ENCODE data around the gene MAD1L1. TPM values are rescaled to one million over a fixed set of nuclear protein-coding genes. Genes with fewer than 3 reads are reported as not detected.
A peak's percentile ranks its signal among the peaks of the same experiment; 100 is the strongest.

The MAD1L1 gene
- total and polyA plus RNA-seq, 5 donors from 2014 or later: 225 to 380 (median 300) TPM

- Mint-ChIP-seq H3K27ac (no peak overlapping the region), H3K4me3 (no peak overlapping the region), H3K9me3 (no peaks in the 10 kb centered on the region), H3K4me1 (peaks cover 0 to 33% (median 17%) of the 10 kb centered on the region in 4 donors), H3K36me3 (peaks cover 3% of the 10 kb centered on the region), H3K27me3 (no peaks in the 10 kb centered on the region)
- Histone ChIP-seq H3K36me3 (ENCODE audit: control insufficient read depth, insufficient read depth, low read length) (no peaks in the 10 kb centered on the region), H3K4me1 (ENCODE audit: control insufficient read depth, insufficient read depth, low read length, poor library complexity, severe bottlenecking) (peaks cover 23% of the 10 kb centered on the region), H3K27ac (ENCODE audit: insufficient read depth, low read length, poor library complexity, severe bottlenecking) (no peak overlapping the region), H3K27me3 (ENCODE audit: control insufficient read depth, insufficient read depth, low read length) (no peaks in the 10 kb centered on the region), H3K4me3 (ENCODE audit: low read depth, low read length) (no peak overlapping the region), H3K9me3 (ENCODE audit: control insufficient read depth in 2 of 2, low read length in 2 of 2) (no peaks in the 10 kb centered on the region)
- no peak for ATAC-seq (ENCODE audit: low read depth in 2 of 2)
- no peak for DNase-seq
These were observed 284.4 kb downstream of the MAD1L1 start for GRCh38 chr7:1948301-1948796.

GRCh38 chr7:1947586-1948217 lies 285.0 kb downstream of the MAD1L1 start:
- Histone ChIP-seq H3K9me3 (ENCODE audit: control insufficient read depth in 2 of 2, low read length in 2 of 2) (no peaks in the 10 kb centered on the region), H3K4me3 (ENCODE audit: low read depth, low read length) (no peak overlapping the region), H3K36me3 (ENCODE audit: control insufficient read depth, insufficient read depth, low read length) (no peaks in the 10 kb centered on the region), H3K27me3 (ENCODE audit: control insufficient read depth, insufficient read depth, low read length) (no peaks in the 10 kb centered on the region), H3K4me1 (ENCODE audit: control insufficient read depth, insufficient read depth, low read length, poor library complexity, severe bottlenecking) (peaks cover 23% of the 10 kb centered on the region), H3K27ac (ENCODE audit: insufficient read depth, low read length, poor library complexity, severe bottlenecking) (no peak overlapping the region)
- peaks cover 3% of the 10 kb centered on the region for H3K36me3 Mint-ChIP-seq
- no peaks in the 10 kb centered on the region for H3K9me3 Mint-ChIP-seq
- no peak overlapping the region for H3K4me3 Mint-ChIP-seq
- H3K27me3 Mint-ChIP-seq: no peaks in the 10 kb centered on the region
- peak overlapping the region in 1 of 3 donors; percentile 76 for H3K27ac Mint-ChIP-seq
- DNase-seq (no peak), ATAC-seq (ENCODE audit: low read depth in 2 of 2) (no peak)
- H3K4me1 Mint-ChIP-seq: peaks cover 0 to 39% (median 22%) of the 10 kb centered on the region in 4 donors

DNA sequence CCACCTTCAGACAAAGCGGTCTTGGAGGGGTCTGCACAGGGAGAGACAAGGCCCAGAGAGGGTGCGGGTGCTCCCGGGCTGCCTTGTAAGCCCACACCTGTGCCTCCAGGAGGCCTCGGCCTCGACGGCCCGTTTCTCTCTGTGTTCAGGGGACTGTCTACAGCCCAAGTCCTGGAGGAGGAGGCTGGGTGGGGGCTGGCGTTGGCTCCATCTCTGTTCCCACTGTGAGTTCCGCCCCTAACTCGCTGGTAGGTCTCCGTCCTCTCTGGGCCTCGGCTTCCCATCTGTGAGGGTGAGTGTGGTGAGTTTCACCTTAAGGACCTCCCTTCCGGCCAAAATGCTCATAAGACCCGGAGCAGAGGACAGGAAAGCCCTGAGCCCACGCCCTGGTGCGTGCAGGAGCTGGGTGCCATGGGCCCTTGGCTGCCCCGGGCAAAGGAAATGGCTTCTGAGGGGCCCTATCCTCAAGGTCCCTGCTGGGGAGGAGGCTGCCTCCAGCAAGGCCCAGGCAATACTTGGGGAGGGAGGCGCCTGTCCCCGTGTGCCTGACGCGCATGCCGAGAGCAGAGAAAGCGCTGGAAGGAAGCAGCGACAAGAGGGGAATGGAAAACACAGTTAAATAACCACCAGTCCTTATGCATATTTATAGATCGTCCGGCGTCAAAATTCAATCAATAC lies 285.8 kb downstream of the MAD1L1 start:
- Mint-ChIP-seq H3K4me1 (peaks cover 0 to 46% (median 22%) of the 10 kb centered on the region in 4 donors), H3K27me3 (no peaks in the 10 kb centered on the region), H3K4me3 (peak overlapping the region in 1 of 4 donors; percentile 11), H3K36me3 (peaks cover 3% of the 10 kb centered on the region), H3K9me3 (peaks cover 0 to 1% (median 0%) of the 10 kb centered on the region in 7 donors), H3K27ac (peak overlapping the region in 1 of 3 donors; percentile 76)
- Histone ChIP-seq H3K27me3 (ENCODE audit: control insufficient read depth, insufficient read depth, low read length) (no peaks in the 10 kb centered on the region), H3K4me1 (ENCODE audit: control insufficient read depth, insufficient read depth, low read length, poor library complexity, severe bottlenecking) (peaks cover 22% of the 10 kb centered on the region), H3K9me3 (ENCODE audit: control insufficient read depth in 2 of 2, low read length in 2 of 2) (no peaks in the 10 kb centered on the region), H3K27ac (ENCODE audit: insufficient read depth, low read length, poor library complexity, severe bottlenecking) (no peak overlapping the region), H3K4me3 (ENCODE audit: low read depth, low read length) (no peak overlapping the region), H3K36me3 (ENCODE audit: control insufficient read depth, insufficient read depth, low read length) (no peaks in the 10 kb centered on the region)
- DNase-seq (no peak), ATAC-seq (ENCODE audit: low read depth in 2 of 2) (no peak)

- Mint-ChIP-seq H3K27ac (peak overlapping the region in 1 of 3 donors; percentile 38), H3K36me3 (no peaks in the 10 kb centered on the region), H3K9me3 (peaks cover 0 to 1% (median 0%) of the 10 kb centered on the region in 7 donors), H3K4me1 (peaks cover 0 to 43% (median 16%) of the 10 kb centered on the region in 4 donors), H3K4me3 (no peak overlapping the region), H3K27me3 (no peaks in the 10 kb centered on the region)
- Histone ChIP-seq H3K27ac (ENCODE audit: insufficient read depth, low read length, poor library complexity, severe bottlenecking) (no peak overlapping the region), H3K4me3 (ENCODE audit: low read depth, low read length) (no peak overlapping the region), H3K27me3 (ENCODE audit: control insufficient read depth, insufficient read depth, low read length) (no peaks in the 10 kb centered on the region), H3K9me3 (ENCODE audit: control insufficient read depth in 2 of 2, low read length in 2 of 2) (no peaks in the 10 kb centered on the region), H3K4me1 (ENCODE audit: control insufficient read depth, insufficient read depth, low read length, poor library complexity, severe bottlenecking) (peaks cover 23% of the 10 kb centered on the region), H3K36me3 (ENCODE audit: control insufficient read depth, insufficient read depth, low read length) (no peaks in the 10 kb centered on the region)
- DNase-seq: no peak
- no peak for ATAC-seq (ENCODE audit: low read depth in 2 of 2)
These were observed 286.5 kb downstream of the MAD1L1 start for GRCh38 chr7:1946025-1946772.

- H3K27ac ChIP-seq (ENCODE audit: insufficient read depth, low read length, poor library complexity, severe bottlenecking): no peak overlapping the region
- peak overlapping the region in 2 of 3 donors; percentile 38 to 49 for H3K27ac Mint-ChIP-seq
- ATAC-seq (ENCODE audit: low read depth in 2 of 2): no peak
- H3K4me1 Mint-ChIP-seq: peaks cover 2 to 46% (median 19%) of the 10 kb centered on the region in 4 donors
- no peak overlapping the region for H3K4me3 Mint-ChIP-seq
- no peaks in the 10 kb centered on the region for H3K27me3 ChIP-seq (ENCODE audit: control insufficient read depth, insufficient read depth, low read length)
- H3K9me3 ChIP-seq (ENCODE audit: control insufficient read depth in 2 of 2, low read length in 2 of 2): no peaks in the 10 kb centered on the region
- H3K9me3 Mint-ChIP-seq: peaks cover 0 to 1% (median 0%) of the 10 kb centered on the region in 7 donors
- H3K27me3 Mint-ChIP-seq: peaks cover 4% of the 10 kb centered on the region
- no peak for DNase-seq
- H3K4me3 ChIP-seq (ENCODE audit: low read depth, low read length): no peak overlapping the region
- H3K36me3 ChIP-seq (ENCODE audit: control insufficient read depth, insufficient read depth, low read length): no peaks in the 10 kb centered on the region
- H3K4me1 ChIP-seq (ENCODE audit: control insufficient read depth, insufficient read depth, low read length, poor library complexity, severe bottlenecking): peaks cover 23% of the 10 kb centered on the region
- H3K36me3 Mint-ChIP-seq: no peaks in the 10 kb centered on the region
These were observed 287.2 kb downstream of the MAD1L1 start for GRCh38 chr7:1945558-1945957.

DNA sequence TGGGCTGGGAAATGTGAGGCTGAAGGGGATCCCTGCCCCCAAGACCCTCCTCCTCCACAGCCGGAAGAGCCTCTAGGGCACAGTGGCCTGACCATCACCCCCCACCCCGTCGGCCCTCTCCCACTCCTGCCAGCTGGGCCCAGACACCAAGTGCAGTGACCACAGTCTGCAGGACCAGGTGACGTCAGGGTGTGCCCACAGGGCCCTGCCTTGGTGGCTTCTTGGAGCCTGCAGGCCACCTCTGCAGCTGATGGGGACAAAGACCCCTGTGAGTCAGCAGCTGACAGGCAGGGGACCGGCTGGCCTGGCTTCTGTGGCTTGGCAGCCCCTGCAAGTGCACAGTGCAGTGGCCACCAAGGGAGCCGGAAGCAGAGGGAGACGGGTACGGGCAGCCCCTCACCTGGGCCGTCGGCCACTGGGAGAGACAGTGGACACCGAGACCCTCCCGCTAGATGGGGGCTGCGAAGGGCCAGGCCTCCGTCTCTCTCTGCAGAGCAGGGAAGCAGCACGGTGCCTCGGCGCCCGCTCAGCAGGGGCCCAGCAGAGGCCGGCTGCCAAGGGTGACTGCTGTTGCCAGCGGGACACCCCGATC lies 288.0 kb downstream of the MAD1L1 start:
- Histone ChIP-seq H3K9me3 (ENCODE audit: control insufficient read depth in 2 of 2, low read length in 2 of 2) (no peaks in the 10 kb centered on the region), H3K27ac (ENCODE audit: insufficient read depth, low read length, poor library complexity, severe bottlenecking) (no peak overlapping the region), H3K36me3 (ENCODE audit: control insufficient read depth, insufficient read depth, low read length) (no peaks in the 10 kb centered on the region), H3K4me3 (ENCODE audit: low read depth, low read length) (no peak overlapping the region), H3K4me1 (ENCODE audit: control insufficient read depth, insufficient read depth, low read length, poor library complexity, severe bottlenecking) (peaks cover 26% of the 10 kb centered on the region), H3K27me3 (ENCODE audit: control insufficient read depth, insufficient read depth, low read length) (no peaks in the 10 kb centered on the region)
- Mint-ChIP-seq H3K9me3 (peaks cover 0 to 1% (median 0%) of the 10 kb centered on the region in 7 donors), H3K27me3 (peaks cover 11% of the 10 kb centered on the region), H3K27ac (peak overlapping the region in 2 of 3 donors; percentile 92 to 99), H3K36me3 (no peaks in the 10 kb centered on the region), H3K4me1 (peaks cover 7 to 49% (median 22%) of the 10 kb centered on the region in 4 donors), H3K4me3 (no peak overlapping the region)
- ATAC-seq (ENCODE audit: low read depth in 2 of 2) (no peak), DNase-seq (no peak)

DNA sequence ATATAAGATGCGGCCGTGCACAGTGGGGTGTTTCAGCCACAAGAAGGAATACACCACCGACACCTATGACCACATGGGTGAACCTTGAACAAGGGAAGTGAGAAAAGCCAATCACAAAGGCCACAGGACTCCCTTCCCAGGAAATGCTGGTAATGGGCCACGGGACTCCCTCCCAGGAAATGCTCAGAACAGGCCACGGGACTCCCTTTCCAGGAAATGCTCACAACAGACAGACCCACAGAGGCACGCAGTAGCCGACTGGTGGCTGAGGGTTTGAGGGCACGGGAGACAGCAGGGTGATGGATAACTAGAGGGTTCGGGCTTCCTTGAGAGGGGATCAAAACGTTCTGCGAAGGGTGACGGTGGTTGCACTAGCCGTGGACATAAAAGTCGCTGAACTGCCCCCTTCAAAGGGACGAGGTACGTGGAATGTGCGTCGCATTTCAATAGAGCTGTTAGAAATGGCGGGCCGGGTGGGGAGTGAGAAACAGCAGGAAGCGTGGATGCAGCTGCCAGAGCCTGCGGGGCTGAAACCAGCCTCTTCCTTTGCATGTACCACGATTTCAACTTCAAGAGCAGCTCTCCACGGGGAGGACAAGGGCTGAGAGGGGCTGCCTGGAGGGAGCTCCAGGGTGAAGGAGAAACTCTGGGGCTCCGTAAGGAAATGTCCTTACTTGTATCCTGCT lies 288.7 kb downstream of the MAD1L1 start:
- peak overlapping the region in 1 of 4 donors; percentile 28 for H3K4me3 Mint-ChIP-seq

More for the DNA sequence above, 288.7 kb downstream of the MAD1L1 start:
- no peaks in the 10 kb centered on the region for H3K9me3 ChIP-seq (ENCODE audit: control insufficient read depth in 2 of 2, low read length in 2 of 2)
- peaks cover 13% of the 10 kb centered on the region for H3K27me3 Mint-ChIP-seq
- H3K4me3 ChIP-seq (ENCODE audit: low read depth, low read length): no peak overlapping the region
- peaks cover 0 to 2% (median 0%) of the 10 kb centered on the region in 7 donors for H3K9me3 Mint-ChIP-seq
- no peaks in the 10 kb centered on the region for H3K36me3 ChIP-seq (ENCODE audit: control insufficient read depth, insufficient read depth, low read length)
- DNase-seq (peak in 1 of 3 donors; percentile 70), ATAC-seq (ENCODE audit: low read depth in 2 of 2) (no peak)
- peaks cover 29% of the 10 kb centered on the region for H3K4me1 ChIP-seq (ENCODE audit: control insufficient read depth, insufficient read depth, low read length, poor library complexity, severe bottlenecking)
- H3K36me3 Mint-ChIP-seq: no peaks in the 10 kb centered on the region
- H3K4me1 Mint-ChIP-seq: peaks cover 7 to 48% (median 23%) of the 10 kb centered on the region in 4 donors
- peak overlapping the region; percentile 88 to 99 (median 92) for H3K27ac Mint-ChIP-seq
- no peak overlapping the region for H3K27ac ChIP-seq (ENCODE audit: insufficient read depth, low read length, poor library complexity, severe bottlenecking)
- no peaks in the 10 kb centered on the region for H3K27me3 ChIP-seq (ENCODE audit: control insufficient read depth, insufficient read depth, low read length)
